Uterus (tissue), 2 donors: ENCODE results near the gene JPH2.

Experiments used
- CTCF ChIP-seq, 4 experiments: fragments of 200-600 bp in 2 of 4; fragments of 450-650 bp in 2 of 4; sonication (generic) in 2 of 4; IDR thresholded peaks; one replicate each; pipeline ENCODE4 v1.5.1; 2016 to 2019; ENCODE audit warnings: antibody characterized with exemption in 4 of 4, mild to moderate bottlenecking in 2 of 4, moderate library complexity in 1 of 4
- POLR2A ChIP-seq, 2 donors: fragments of 450-650 bp; IDR thresholded peaks; one replicate each; pipeline ENCODE4 v1.6.1; 2016; ENCODE audit warnings: antibody characterized with exemption in 2 of 2, mild to moderate bottlenecking in 1 of 2, moderate library complexity in 1 of 2

GRCh38 chr20:44084439-44084838 lies 102.5 kb downstream of the JPH2 start:
- TF ChIP-seq CTCF (IDR thresholded peaks at IDR 0.05), result no peak
- no peak for TF ChIP-seq POLR2A (IDR thresholded peaks at IDR 0.05)
